HEK293 (cell line): ENCODE results near the gene KIAA1755.

Experiments used
- YY1 ChIP-seq: fragments of 450-650 bp; formaldehyde crosslinking; IDR thresholded peaks from 2 replicates; pipeline ENCODE4 v1.5.1; 2018; ENCODE audit warnings: missing biosample characterization, missing genetic modification characterization
- ZBTB1 ChIP-seq: fragments of 450-650 bp; formaldehyde crosslinking; IDR thresholded peaks from 2 replicates; pipeline ENCODE4 v1.5.1; 2016; ENCODE audit warnings: missing biosample characterization, missing genetic modification characterization
- ZNF157 ChIP-seq: fragments of 450-650 bp; formaldehyde crosslinking; IDR thresholded peaks from 2 replicates; pipeline ENCODE4 v1.5.1; 2016; ENCODE audit warnings: missing biosample characterization, missing genetic modification characterization
- TF ChIP-seq, protein P1 (sequence below): fragments of 450-650 bp; formaldehyde crosslinking; optimal IDR thresholded peaks from 2 replicates; pipeline ENCODE3; 2016; ENCODE audit warnings: missing biosample characterization, mild to moderate bottlenecking, missing genetic modification characterization

GRCh38 chr20:38308447-38308846, 47.9 kb upstream of the KIAA1755 start:
- TF ChIP-seq YY1 (tag by site-specific recombination) = no peak
- no peak for TF ChIP-seq ZNF157 (tag by site-specific recombination)
- no peak for TF ChIP-seq ZBTB1
- TF ChIP-seq, protein P1, sequence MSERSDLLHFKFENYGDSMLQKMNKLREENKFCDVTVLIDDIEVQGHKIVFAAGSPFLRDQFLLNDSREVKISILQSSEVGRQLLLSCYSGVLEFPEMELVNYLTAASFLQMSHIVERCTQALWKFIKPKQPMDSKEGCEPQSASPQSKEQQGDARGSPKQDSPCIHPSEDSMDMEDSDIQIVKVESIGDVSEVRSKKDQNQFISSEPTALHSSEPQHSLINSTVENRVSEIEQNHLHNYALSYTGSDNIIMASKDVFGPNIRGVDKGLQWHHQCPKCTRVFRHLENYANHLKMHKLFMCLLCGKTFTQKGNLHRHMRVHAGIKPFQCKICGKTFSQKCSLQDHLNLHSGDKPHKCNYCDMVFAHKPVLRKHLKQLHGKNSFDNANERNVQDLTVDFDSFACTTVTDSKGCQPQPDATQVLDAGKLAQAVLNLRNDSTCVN (tag by site-specific recombination) = no peak
